AG09309 (cell line): ENCODE measurements around the gene SVIL.
"Not testable (repeated sequence)": the region's sequence is repeated elsewhere in the genome, so short reads cannot be mapped to it uniquely, and the experiment has no call there.

Experiments used
- DNase-seq: peaks from one replicate; pipeline ENCODE4 v3.0.0-alpha.2; 2010; ENCODE audit warnings: low read depth
- H3K4me3 ChIP-seq: 2 replicates; pipeline ENCODE4 v1.5.1; 2011; ENCODE audit warnings: mild to moderate bottlenecking, low read depth, low read length, moderate library complexity; ENCODE audit not compliant: control insufficient read depth
- TF ChIP-seq, protein P1 (sequence below): IDR thresholded peaks from 2 replicates; pipeline ENCODE4 v1.5.1; 2011; ENCODE audit warnings: mild to moderate bottlenecking, low read depth, low read length, inconsistent platforms; ENCODE audit not compliant: insufficient read depth, control insufficient read depth; ENCODE audit errors: missing control alignments

Gene SVIL

DNA sequence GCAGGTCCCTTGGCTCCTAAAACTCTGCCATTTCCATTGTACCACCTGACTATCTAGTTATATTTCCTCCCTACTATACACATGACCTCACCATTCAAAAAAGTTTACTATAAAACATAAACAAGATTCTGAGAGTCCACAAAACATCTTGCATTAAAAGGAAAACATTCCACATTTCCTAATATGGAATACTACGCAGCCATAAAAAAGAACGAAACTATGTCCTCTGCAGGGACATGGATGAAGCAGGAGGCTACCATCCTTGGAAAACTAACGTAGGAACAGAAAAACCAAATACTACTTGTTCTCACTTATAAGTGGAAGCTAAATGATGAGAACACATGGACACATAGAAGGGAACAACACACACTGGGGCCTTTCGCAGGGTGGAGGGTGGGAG is 48.3 kb downstream of the SVIL start:
- no peak for DNase-seq
- TF ChIP-seq, protein P1, sequence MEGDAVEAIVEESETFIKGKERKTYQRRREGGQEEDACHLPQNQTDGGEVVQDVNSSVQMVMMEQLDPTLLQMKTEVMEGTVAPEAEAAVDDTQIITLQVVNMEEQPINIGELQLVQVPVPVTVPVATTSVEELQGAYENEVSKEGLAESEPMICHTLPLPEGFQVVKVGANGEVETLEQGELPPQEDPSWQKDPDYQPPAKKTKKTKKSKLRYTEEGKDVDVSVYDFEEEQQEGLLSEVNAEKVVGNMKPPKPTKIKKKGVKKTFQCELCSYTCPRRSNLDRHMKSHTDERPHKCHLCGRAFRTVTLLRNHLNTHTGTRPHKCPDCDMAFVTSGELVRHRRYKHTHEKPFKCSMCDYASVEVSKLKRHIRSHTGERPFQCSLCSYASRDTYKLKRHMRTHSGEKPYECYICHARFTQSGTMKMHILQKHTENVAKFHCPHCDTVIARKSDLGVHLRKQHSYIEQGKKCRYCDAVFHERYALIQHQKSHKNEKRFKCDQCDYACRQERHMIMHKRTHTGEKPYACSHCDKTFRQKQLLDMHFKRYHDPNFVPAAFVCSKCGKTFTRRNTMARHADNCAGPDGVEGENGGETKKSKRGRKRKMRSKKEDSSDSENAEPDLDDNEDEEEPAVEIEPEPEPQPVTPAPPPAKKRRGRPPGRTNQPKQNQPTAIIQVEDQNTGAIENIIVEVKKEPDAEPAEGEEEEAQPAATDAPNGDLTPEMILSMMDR = no peak
- no peak overlapping the region for H3K4me3 ChIP-seq

DNA sequence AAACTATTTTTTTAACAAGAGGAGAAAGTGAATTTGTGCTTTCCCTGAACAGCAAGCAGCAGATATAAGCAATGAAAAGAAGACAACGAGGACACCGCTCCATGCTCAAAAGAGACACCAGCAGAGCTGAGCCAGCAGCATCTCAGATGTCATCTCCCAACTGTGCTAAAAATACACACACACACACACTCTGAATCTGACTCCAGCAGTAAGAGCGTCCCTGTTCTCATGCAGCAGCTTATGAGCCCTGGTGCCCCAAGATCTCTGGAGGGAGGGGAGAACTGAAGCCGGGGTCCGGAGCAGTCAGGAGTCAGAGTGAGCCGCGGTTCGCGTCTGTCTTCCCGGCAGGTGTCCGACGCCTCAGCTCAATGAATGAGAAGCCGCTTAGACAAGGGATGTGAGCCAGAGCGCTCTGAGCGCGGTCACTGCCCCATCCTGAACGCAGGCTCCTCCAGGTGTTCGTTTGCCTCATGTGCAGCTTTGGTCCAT is 49.2 kb downstream of the SVIL start:
- TF ChIP-seq, protein P1 = no peak
- no peak for DNase-seq
- H3K4me3 ChIP-seq = no peak overlapping the region

DNA sequence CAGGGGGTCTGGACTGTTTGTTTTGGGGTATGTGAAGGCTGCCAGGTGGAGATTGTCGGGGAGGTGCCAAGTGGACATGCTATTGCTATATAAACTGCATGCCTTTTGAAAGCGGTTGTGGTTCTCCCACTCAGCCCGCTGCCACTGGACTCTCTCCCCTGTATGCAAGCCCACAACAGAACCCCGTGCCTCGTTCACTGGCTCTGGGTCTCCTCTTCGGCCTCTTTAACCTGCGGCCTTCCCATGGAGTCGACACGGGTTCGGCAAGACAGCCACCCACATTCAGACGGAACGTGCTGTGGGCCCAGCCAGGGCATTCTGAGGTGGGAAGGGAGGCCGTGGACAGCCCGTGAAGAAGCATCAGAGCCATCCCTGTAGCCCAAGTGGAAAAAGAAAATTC is 50.3 kb downstream of the SVIL start:
- no peak overlapping the region for H3K4me3 ChIP-seq
- no peak for DNase-seq
- TF ChIP-seq, protein P1 = no peak

DNA sequence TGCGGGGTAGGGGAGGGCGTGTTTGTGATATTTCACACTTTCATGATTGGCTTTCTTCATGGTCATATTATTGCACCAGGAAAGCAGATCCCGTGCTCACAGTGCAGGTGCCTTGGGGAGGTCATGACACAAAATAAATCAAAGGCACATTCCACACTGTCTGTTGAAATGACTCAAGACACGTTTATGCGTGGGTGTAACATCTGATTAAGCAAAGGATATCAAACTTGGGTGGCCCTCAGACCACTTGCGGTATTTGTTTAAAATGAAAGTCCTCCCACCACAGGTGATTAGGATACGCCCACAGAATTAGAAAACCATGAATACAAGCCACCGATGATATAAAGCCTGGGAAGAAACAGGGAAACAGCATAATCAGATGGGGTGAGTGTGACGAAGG is 51.1 kb downstream of the SVIL start:
- TF ChIP-seq, protein P1 = no peak
- H3K4me3 ChIP-seq = no peak overlapping the region
- no peak for DNase-seq

DNA sequence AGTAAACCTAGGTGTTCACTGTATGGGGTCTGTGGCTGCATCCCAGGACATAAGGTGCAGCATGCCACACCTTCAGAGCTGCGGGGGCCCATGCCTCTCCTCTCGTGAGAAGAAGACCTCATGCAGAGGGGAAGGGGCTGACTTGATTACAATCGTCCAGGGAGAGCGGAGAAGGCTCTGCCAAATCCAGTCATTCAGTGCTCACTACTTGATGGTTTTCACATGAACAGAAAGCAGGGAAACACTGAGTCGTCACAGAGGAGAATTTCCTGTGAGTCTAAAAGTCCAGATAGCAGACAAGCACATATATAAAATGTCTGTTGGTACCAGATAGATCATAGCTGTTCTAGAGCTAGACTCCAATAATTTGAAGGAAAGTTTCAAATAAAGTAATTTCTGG is 52.0 kb downstream of the SVIL start:
- H3K4me3 ChIP-seq = not testable (repeated sequence)

DNA sequence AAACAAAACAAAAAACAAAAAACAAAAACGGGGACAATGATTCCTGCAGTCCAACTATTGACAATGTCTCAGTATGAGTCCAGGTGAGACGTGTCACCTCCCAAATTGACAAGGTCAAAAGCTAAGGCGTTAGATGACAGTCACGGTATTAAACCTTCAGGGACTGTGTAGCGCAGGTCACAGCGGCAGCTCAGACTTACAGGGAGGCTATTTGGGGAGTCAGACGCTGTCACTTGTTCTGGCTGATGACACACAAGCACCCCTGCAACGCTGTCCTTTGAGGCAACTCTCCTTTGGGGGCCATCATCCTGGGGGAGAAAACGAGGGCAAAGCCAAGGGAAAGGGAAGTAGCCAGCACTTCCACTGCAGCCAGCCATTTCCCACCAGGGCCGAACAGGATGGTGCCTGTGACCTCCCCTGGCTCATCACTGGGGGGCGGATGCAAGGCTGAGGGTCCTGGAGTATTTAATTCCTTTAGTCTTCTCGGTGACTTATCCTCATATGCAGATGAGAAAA is 55.3 kb downstream of the SVIL start:
- TF ChIP-seq, protein P1 = no peak
- no peak for DNase-seq
- no peak overlapping the region for H3K4me3 ChIP-seq

More for the DNA sequence above, 52.0 kb downstream of the SVIL start:
- DNase-seq = peak; percentile 46

DNA sequence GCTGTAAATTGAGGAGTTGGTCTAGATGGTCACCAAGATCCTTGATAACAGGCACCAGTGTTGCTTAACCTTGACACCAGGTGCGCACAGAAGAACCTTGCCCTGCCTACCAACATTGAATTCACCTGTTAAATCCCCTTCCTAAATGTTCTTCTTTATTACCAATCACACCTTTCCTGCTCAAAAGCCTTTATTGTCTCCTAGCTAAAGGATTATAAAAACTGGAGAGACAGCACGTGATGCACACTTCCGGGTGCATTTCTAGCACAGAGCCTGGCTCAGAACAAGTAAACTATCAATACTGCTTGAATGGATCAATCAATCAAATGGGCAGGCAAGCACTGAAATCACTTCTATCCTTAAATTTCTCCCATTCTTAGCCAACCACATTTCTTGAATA is 56.3 kb downstream of the SVIL start:
- H3K4me3 ChIP-seq = no peak overlapping the region
- DNase-seq = no peak
- TF ChIP-seq, protein P1 = no peak
